COLO829 (cell line): ENCODE results near the gene DNMBP.

Source experiments
- DNase-seq: peaks from one replicate; pipeline ENCODE4 v3.0.0; 2012; ENCODE audit warnings: low spot score

DNMBP gene

GRCh38 chr10:100009793-100010676, at the start of gene DNMBP:
Gene DNMBP, minus strand, starts transcription at chr10:100009947. Its CDS starts 37,823 bp downstream, at chr10:99972124.
- peak; percentile 68 for DNase-seq

- peak; percentile 28 for DNase-seq
Observed at GRCh38 chr10:100057948-100058347, 48.2 kb upstream of the DNMBP start.

GRCh38 chr10:100053686-100054460, 44.1 kb upstream of the DNMBP start:
- DNase-seq, result no peak

- DNase-seq, result peak; percentile 44
Observed at GRCh38 chr10:100046021-100046486, 36.3 kb upstream of the DNMBP start.

- no peak for DNase-seq
Observed at GRCh38 chr10:100045592-100045991, 35.8 kb upstream of the DNMBP start.

GRCh38 chr10:100043796-100044195, 34.0 kb upstream of the DNMBP start:
- no peak for DNase-seq

- DNase-seq, result no peak
Observed at GRCh38 chr10:100043344-100043743, 33.6 kb upstream of the DNMBP start.

GRCh38 chr10:100041306-100042002, 31.7 kb upstream of the DNMBP start:
- no peak for DNase-seq

- no peak for DNase-seq
Observed at GRCh38 chr10:100038561-100039071, 28.9 kb upstream of the DNMBP start.

GRCh38 chr10:100037758-100038315, 28.1 kb upstream of the DNMBP start:
- DNase-seq, result no peak

GRCh38 chr10:100036850-100037249, 27.1 kb upstream of the DNMBP start:
- no peak for DNase-seq

- no peak for DNase-seq
Observed at GRCh38 chr10:100033766-100034418, 24.1 kb upstream of the DNMBP start.

- no peak for DNase-seq
Observed at GRCh38 chr10:100027416-100027815, 17.7 kb upstream of the DNMBP start.

- no peak for DNase-seq
Observed at GRCh38 chr10:100025576-100025975, 15.8 kb upstream of the DNMBP start.

- no peak for DNase-seq
Observed at GRCh38 chr10:100024748-100025147, 15.0 kb upstream of the DNMBP start.

- DNase-seq, result no peak
Observed at GRCh38 chr10:100022403-100022802, 12.7 kb upstream of the DNMBP start.

- DNase-seq, result no peak
Observed at GRCh38 chr10:100021322-100021721, 11.6 kb upstream of the DNMBP start.

GRCh38 chr10:100020886-100021253, 11.1 kb upstream of the DNMBP start:
- DNase-seq, result no peak

GRCh38 chr10:100020142-100020885, 10.6 kb upstream of the DNMBP start:
- no peak for DNase-seq

GRCh38 chr10:100019787-100020141, 10.0 kb upstream of the DNMBP start:
- no peak for DNase-seq
